GM19463 (cell line): ENCODE results near the gene DOK6.
"Not testable (repeated sequence)": the region's sequence is repeated elsewhere in the genome, so short reads cannot be mapped to it uniquely, and the experiment has no call there.

Experiments
- ATAC-seq: cut with Tn5 transposase; IDR thresholded peaks from one replicate; pipeline ENCODE4 v1.9.1; 2021; ENCODE audit warnings: mild to moderate bottlenecking, moderate library complexity; ENCODE audit not compliant: unreplicated experiment

Gene DOK6

DNA sequence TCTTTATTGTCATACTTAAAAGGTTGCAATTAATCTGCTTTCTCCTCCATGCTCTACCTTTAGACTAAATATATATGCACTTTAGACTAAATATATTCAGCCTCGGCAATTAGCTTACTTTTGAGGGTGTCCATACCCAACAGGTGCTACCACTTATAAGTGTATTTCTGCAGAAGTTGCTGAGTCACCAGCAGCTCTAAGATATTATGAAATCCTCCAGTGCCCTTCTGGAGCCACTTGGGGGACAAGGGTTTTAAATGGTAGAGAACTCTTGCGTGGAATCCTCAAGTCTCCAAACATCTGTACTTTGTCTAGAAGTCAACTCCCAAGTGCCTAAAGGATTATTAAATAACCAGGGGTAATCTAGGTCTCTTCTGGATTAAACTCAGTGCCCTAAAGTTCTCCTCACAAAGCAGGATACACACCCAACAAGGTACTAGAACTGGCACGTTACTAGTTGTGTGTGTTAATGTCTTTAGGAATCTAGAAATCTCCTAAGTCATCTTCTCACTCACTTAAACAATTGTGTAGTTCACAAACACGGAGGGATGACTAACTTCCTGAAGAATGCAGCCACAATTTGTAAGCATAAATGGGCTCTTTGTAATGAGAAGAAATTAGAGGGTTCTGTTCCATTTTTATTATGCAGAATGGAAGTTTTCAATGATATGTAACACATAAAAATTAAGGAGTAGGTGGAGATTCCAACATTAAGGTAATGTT lies 387.3 kb downstream of the DOK6 start:
- no peak for ATAC-seq

DNA sequence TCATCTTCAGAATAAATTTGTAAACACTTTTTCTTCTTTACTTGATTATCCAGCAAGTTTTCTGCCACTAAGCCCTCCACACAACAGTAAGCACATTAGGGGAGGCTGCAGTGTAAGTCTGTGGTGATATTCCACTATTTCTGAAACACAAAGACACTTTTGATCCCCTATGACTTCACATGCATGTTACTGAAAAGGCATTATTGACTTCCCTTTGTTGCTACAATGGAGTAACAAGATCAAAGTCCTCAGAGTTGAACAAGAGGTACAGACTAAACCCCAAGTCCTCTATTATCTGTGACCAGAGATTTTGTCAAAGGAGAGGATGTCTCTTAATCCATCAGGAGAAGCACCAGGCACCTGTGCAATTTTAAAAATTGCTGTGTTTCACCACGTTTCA lies 389.1 kb downstream of the DOK6 start:
- ATAC-seq, result no peak

DNA sequence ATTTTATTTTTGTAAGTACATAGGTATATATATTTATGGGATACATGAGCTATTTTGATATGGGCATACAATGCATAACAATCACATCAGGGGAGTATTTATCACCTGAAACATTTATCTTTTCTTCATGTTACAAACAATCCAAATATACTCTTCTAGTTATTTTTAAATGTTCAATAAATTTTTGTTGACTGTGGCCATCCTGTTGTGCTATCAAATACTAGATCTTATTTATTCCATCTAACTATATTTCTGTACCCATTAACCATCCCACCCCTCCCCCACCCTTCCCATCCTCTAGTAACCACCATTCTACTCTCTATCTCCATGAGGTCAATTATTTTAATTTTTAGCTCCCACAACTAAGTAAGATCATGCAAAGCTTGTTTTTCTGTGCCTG lies 390.0 kb downstream of the DOK6 start:
- ATAC-seq, result no peak

GRCh38 chr18:69795791-69796190 lies 395.1 kb downstream of the DOK6 start:
- ATAC-seq, result no peak

DNA sequence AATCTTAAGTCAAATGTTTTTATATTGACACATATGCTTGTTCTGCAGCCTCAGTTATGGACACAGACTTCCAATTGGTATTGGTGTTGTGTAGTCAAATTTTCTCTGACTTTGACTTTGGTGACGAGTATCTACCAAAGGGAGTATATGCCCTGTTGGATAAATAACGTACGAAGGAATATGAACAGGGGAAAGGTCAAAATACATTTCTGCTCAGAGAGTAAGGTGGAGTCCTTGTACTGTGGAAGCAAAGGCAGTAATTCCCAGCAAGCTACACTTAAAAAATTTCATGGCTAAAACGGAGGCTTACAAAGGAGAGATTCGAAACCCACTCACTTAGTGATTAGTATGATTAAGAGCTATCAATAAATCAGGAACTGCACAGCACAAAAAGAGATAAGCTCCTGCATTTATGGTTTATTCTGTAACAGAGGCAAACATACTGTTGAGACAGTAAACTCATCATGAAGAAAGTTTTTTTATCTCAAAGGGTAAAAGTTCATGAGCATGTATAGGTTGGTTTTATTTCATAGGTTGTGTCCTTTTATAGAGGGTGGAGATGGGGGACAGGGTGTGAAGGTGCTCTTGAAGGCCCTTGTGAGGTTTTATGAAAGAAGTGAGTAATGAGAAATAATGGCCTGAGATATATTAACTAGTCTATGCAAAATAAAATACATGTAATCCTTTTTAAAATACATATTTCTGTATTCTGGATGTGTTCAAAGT lies 404.3 kb downstream of the DOK6 start:
- ATAC-seq, result no peak

GRCh38 chr18:69808399-69808798 lies 407.7 kb downstream of the DOK6 start:
- ATAC-seq, result no peak

DNA sequence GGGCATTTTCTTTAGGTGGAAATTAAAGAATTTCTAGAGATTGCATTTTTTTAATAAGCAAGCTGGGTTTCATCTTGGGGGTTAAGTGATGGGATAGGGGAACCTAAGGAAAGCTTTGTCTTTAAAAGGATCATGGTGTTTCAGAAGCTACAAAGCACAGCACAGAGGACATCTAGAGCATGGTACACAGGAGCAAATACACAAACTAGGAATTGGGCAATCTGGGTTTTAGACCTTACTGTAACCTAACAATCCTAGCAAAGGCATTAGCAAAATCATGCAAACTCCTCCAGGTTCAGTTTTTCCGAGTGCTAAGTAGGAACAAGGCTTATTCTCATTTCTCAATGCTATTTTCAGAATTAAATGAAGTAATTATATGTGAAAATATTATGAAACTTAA lies 412.9 kb downstream of the DOK6 start:
- no peak for ATAC-seq

DNA sequence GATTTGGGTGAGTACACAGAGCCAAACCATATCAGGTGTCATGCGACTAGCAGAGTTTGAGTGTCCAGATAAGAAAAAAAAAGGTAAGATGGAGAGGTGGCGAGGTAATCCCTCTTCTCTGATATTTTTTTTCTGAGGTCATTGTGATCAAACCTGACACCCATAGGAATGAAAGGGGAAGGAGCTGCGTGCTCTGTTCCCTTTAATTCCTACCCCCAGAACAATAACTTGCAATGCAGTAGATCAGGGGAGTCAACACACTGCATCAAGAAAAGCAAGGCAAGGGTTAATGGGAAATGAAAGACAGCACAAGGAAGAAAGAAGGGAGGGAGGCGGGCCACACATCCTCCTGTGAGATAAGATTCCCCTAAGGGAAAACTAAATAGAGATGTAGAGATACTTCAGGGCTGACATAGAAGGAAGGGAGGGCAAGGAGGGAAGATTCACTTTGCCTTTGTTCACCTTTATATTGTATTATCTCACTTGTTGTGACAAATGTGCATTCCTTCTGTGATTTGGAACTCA lies 414.2 kb downstream of the DOK6 start:
- ATAC-seq, result no peak

DNA sequence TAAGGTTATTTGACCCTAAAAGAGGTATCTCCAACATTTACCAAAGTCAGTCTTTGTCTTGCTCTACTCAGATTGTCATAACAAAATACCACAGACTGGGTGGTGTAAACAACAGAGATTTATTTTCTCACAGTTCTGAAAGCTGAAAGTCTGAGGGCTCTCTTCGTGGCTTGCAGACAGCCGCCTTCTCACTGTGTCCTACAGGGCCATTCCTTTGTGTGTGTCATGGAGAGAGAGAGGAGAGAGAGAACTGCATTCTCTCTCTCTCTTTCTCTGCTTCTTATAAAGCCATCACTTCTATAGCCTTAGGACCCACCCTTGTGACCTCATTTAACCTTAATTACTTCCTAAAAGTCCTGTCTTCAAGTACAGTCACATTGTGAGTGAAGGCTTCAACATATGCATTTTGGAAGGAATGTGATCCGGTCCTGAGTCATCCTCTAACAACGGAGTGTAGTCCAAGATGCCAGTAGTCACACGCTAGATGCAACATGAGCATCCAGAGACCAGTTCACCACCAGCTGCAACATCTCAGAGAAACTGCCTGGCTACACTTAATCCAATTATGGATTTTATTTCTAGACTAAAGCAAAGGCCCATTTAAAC lies 416.8 kb downstream of the DOK6 start:
- no peak for ATAC-seq

- no peak for ATAC-seq
Observed at GRCh38 chr18:69819460-69819859, 418.8 kb downstream of the DOK6 start.

DNA sequence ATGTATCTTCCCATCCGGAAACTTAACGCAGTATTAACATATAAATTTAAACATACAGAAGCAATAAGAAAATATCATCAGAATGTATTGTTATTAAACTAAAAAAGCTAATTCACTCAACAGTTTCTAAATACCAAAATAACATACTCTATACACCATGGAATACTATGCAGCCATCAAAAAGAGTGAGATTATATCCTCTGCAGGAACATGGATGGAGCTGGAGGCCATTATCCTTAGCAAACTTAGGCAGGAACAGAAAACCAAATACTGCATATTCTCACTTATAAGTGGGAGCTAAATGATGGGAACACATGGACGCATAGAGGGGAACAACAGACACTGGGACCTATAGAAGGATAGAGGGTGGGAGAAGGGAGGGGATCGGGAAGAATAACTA lies 419.9 kb downstream of the DOK6 start:
- no peak for ATAC-seq

GRCh38 chr18:69830189-69830588 lies 429.5 kb downstream of the DOK6 start:
- no peak for ATAC-seq

DNA sequence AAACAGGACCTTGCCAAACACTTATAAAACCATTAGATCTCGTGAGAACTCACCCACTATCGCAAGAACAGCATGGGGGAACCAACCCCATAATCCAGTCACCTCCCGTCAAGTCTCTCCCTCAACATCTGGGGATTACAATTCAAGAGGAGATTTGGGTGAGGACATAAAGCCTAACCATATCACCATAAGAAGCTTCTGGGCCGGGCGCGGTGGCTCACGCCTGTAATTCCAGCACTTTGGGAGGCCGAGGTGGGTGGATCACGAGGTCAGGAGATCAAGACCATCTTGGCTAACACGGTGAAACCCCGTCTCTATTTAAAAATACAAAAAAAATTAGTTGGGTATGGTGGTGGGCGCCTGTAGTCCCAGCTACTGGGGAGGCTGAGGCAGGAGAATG lies 434.3 kb downstream of the DOK6 start:
- ATAC-seq, result not testable (repeated sequence)

DNA sequence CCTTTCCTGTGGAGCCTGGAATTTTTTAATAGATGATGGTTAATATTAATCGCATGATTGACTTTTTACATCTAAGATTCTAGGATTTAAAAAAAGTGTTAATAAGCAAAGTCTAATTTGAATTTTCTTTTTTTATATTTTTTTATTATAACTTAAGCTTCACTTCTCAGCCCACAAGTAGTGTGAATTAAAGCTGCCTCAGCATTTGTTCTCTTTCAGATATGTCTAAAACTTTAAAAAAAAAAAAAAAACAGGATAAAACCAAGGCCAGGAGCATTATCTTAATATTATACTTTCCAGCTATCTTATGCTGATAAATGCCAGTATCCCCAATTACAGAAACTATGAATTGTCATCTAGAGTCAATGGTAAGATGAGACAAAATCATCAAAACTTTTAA lies 437.3 kb downstream of the DOK6 start:
- ATAC-seq, result no peak

- no peak for ATAC-seq
Observed at GRCh38 chr18:69838620-69839411, 438.1 kb downstream of the DOK6 start.

DNA sequence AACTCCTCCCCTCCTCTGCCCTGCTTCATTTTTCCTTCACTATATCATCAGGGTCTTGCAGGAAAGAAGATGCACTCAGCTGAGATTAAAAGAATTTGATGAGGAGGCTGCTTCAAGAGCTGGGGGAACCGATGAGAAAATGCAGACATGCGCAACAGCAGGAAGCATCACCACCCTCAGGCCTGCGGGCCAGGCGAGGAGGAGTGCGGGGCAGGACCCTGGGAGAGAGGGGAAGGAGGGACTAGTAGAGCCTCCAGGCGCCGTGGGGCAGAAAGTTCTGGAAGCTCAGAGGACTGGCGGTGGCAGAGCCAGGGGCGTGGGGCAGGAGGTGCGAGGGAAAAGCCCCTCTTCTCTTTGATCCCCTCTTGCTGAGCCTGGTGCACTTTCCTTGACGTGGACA lies 438.8 kb downstream of the DOK6 start:
- ATAC-seq, result no peak

DNA sequence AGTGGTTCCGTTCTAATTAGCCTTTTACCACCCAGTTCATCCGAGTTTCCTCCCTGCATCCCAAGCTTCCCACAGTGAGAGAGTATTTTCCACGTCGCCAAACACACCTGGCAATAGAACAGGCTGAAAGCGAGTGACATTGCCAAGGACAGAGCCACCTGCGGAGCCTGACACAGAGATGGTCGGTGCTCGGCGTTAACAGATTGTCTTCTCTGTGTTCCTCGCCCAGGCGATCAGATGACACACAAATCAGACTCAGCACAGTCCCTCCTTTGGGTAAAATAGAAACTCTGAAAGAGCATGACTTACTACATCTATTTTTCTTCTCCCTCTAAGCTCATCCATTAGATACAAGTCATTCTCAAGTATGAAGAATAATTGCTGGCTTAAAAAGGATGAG lies 439.3 kb downstream of the DOK6 start:
- ATAC-seq, result no peak

DNA sequence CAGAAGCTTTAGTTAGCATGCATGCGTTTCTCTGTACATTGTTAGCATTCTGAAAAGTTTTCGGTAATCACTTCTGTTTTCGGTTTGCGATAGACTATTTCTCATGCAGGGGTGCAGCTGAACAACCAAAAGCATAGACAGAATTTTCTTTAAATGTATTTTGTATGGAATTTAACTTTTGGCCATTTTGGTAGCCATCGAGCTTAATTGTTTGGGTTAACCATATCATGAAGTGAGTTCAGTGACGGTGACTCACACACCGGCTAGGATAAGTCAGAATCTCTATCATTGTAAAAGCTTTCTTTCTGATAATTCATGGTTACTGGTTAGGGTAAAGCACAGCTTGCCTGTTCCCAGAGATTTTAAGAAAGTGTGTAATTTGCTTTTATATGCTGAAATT lies 439.8 kb downstream of the DOK6 start:
- ATAC-seq, result no peak

GRCh38 chr18:69841117-69841516 lies 440.4 kb downstream of the DOK6 start:
- ATAC-seq, result no peak

DNA sequence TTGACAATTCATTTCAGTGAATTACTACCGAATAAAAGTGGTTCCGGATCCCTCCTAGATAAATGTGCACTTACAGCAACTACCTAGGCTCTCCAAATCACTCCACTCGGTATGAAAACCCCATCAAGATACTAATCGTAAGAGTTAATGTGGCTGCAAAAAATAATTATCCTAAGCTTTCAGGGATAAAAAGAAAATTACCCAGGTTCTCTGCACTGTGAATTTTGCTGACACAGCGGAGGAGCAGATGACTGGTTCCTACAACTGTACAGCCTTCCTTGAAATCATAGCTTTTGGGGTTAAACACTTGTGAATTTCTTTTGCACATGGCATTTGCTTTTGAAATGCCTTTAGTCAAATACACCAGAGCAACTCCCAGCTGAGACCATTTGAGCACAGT lies 442.3 kb downstream of the DOK6 start:
- ATAC-seq, result no peak

GRCh38 chr18:69844656-69845055 lies 444.0 kb downstream of the DOK6 start:
- no peak for ATAC-seq
